ENCODE results near the gene TMEM94. TPM values are rescaled to one million over a fixed set of nuclear protein-coding genes. Genes with fewer than 3 reads are reported as not detected.

Gene TMEM94
- total RNA-seq, 1 experiment from 2014 or later = 67.0 TPM

DNA sequence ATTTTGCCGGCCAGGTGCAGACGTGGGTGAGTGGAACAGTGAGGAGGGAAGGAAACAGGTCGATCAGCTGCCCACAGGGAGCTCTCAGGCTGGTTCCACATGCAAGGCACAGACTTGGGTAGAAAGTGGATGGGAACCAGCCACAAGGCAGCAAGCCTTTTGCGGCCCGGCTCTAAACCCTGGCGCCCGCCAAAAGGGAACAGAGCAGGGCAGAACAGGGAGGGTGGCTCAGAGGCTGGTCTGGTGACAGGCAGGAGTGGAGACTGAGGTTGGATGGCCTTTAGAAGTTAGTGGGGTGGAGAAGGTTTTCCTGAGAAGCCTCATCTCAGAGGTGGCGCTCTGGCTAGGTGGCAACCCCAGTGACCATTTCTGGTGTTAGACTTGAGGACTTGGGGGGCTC, 79.4 kb downstream of the TMEM94 start:
- H3K27ac ChIP-seq (ENCODE audit: low read depth, low read length, poor library complexity, severe bottlenecking) = no peak overlapping the region
- no peak for DNase-seq (ENCODE audit: low spot score)
- H3K9me3 ChIP-seq (ENCODE audit: low read depth, low read length, poor library complexity, severe bottlenecking) = no peaks in the 10 kb centered on the region
- TF ChIP-seq CTCF (conservative IDR thresholded peaks at IDR 0.05; ENCODE audit: low read depth, low read length) = no peak
- TF ChIP-seq EZH2 (IDR thresholded peaks at IDR 0.05; ENCODE audit: borderline replicate concordance, low read depth, low read length, poor library complexity, severe bottlenecking) = no peak
- H3K4me1 ChIP-seq (ENCODE audit: insufficient read depth, low read length, poor library complexity, severe bottlenecking) = no peaks in the 10 kb centered on the region
- no TSS peak for BruUV-seq (replicated peaks)
- H3K36me3 ChIP-seq (ENCODE audit: insufficient read depth, low read length, poor library complexity, severe bottlenecking) = no peaks in the 10 kb centered on the region
- no peak overlapping the region for H3K4me3 ChIP-seq (ENCODE audit: low read depth, low read length, poor library complexity, severe bottlenecking)
- CTCF ChIA-PET = no interaction called here
- intact Hi-C loops (cut with micrococcal nuclease; ENCODE audit: unreplicated experiment) = no loop called here
- H3K27me3 ChIP-seq (replicated peaks; ENCODE audit: insufficient read depth, low read depth, low read length, poor library complexity) = no peaks in the 10 kb centered on the region
- POLR2A ChIA-PET (ENCODE audit: low non-redundant PET) = no interaction called here

- CTCF ChIA-PET = no interaction called here
- TF ChIP-seq CTCF (conservative IDR thresholded peaks at IDR 0.05; ENCODE audit: low read depth, low read length) = no peak
- no peak for TF ChIP-seq EZH2 (IDR thresholded peaks at IDR 0.05; ENCODE audit: borderline replicate concordance, low read depth, low read length, poor library complexity, severe bottlenecking)
- H3K36me3 ChIP-seq (ENCODE audit: insufficient read depth, low read length, poor library complexity, severe bottlenecking) = no peaks in the 10 kb centered on the region
- no peaks in the 10 kb centered on the region for H3K4me1 ChIP-seq (ENCODE audit: insufficient read depth, low read length, poor library complexity, severe bottlenecking)
- POLR2A ChIA-PET (ENCODE audit: low non-redundant PET) = no interaction called here
- H3K4me3 ChIP-seq (ENCODE audit: low read depth, low read length, poor library complexity, severe bottlenecking) = no peak overlapping the region
- no peak overlapping the region for H3K27ac ChIP-seq (ENCODE audit: low read depth, low read length, poor library complexity, severe bottlenecking)
- no peak for DNase-seq (ENCODE audit: low spot score)
- H3K9me3 ChIP-seq (ENCODE audit: low read depth, low read length, poor library complexity, severe bottlenecking) = no peaks in the 10 kb centered on the region
- intact Hi-C loops (cut with micrococcal nuclease; ENCODE audit: unreplicated experiment) = no loop called here
- H3K27me3 ChIP-seq (replicated peaks; ENCODE audit: insufficient read depth, low read depth, low read length, poor library complexity) = no peaks in the 10 kb centered on the region
- no TSS peak for BruUV-seq (replicated peaks)
These were observed 79.9 kb downstream of the TMEM94 start for GRCh38 chr17:75536366-75536765.

GRCh38 chr17:75539967-75540729, 83.7 kb downstream of the TMEM94 start:
- ChIA-PET CTCF (no interaction called here), POLR2A (ENCODE audit: low non-redundant PET) (no interaction called here)
- no peaks in the 10 kb centered on the region for H3K9me3 ChIP-seq (ENCODE audit: low read depth, low read length, poor library complexity, severe bottlenecking)
- TF ChIP-seq EZH2 (IDR thresholded peaks at IDR 0.05; ENCODE audit: borderline replicate concordance, low read depth, low read length, poor library complexity, severe bottlenecking) (no peak), CTCF (conservative IDR thresholded peaks at IDR 0.05; ENCODE audit: low read depth, low read length) (no peak)
- intact Hi-C loops (cut with micrococcal nuclease; ENCODE audit: unreplicated experiment) = no loop called here
- no peaks in the 10 kb centered on the region for H3K36me3 ChIP-seq (ENCODE audit: insufficient read depth, low read length, poor library complexity, severe bottlenecking)
- no peak for DNase-seq (ENCODE audit: low spot score)
- H3K4me1 ChIP-seq (ENCODE audit: insufficient read depth, low read length, poor library complexity, severe bottlenecking) = no peaks in the 10 kb centered on the region
- H3K27ac ChIP-seq (ENCODE audit: low read depth, low read length, poor library complexity, severe bottlenecking) = no peak overlapping the region
- H3K4me3 ChIP-seq (ENCODE audit: low read depth, low read length, poor library complexity, severe bottlenecking) = no peak overlapping the region
- no TSS peak for BruUV-seq (replicated peaks)
- no peaks in the 10 kb centered on the region for H3K27me3 ChIP-seq (replicated peaks; ENCODE audit: insufficient read depth, low read depth, low read length, poor library complexity)

All from A673 (cell line).